ENCODE data around the gene MTLN.

The MTLN gene

GRCh38 chr2:110205660-110206455 is 6.5 kb downstream of the MTLN start:
- TF ChIP-seq CEBPB (IDR thresholded peaks at IDR 0.05), result no peak
- TF ChIP-seq EGR1 (IDR thresholded peaks at IDR 0.05), result no peak
- TF ChIP-seq TCF12 (IDR thresholded peaks at IDR 0.05; ENCODE audit: low read depth), result no peak
- no peak for TF ChIP-seq RAD21 (IDR thresholded peaks at IDR 0.05; ENCODE audit: low read depth)
- TF ChIP-seq MAX (IDR thresholded peaks at IDR 0.05), result no peak
- no peak for TF ChIP-seq EP300 (IDR thresholded peaks at IDR 0.05; ENCODE audit: borderline replicate concordance)
- no peak for TF ChIP-seq TEAD4 (IDR thresholded peaks at IDR 0.05)
- no peak for TF ChIP-seq FOXM1 (IDR thresholded peaks at IDR 0.05; ENCODE audit: borderline replicate concordance, low read depth)
- no peak for TF ChIP-seq REST (IDR thresholded peaks at IDR 0.05; ENCODE audit: low read depth)
- TF ChIP-seq NFIC (IDR thresholded peaks at IDR 0.05), result no peak
- TF ChIP-seq YY1 (IDR thresholded peaks at IDR 0.05; ENCODE audit: low read depth), result no peak
- TF ChIP-seq CREB1 (IDR thresholded peaks at IDR 0.05; ENCODE audit: low read depth), result no peak
- TF ChIP-seq USF1 (IDR thresholded peaks at IDR 0.05), result no peak
- TF ChIP-seq ZBTB7A (IDR thresholded peaks at IDR 0.05; ENCODE audit: low read depth), result no peak

- TF ChIP-seq CREB1 (IDR thresholded peaks at IDR 0.05; ENCODE audit: low read depth) (peak; percentile 96), TAF1 (IDR thresholded peaks at IDR 0.05; ENCODE audit: low read depth) (peak; percentile 46; the same call in 1 of the 2 replicates), EP300 (IDR thresholded peaks at IDR 0.05; ENCODE audit: borderline replicate concordance) (no peak), RAD21 (IDR thresholded peaks at IDR 0.05; ENCODE audit: low read depth) (no peak), FOXM1 (IDR thresholded peaks at IDR 0.05; ENCODE audit: borderline replicate concordance, low read depth) (no peak), USF1 (IDR thresholded peaks at IDR 0.05) (no peak), CEBPB (IDR thresholded peaks at IDR 0.05) (no peak)
Measured at GRCh38 chr2:110204408-110205385, 7.7 kb downstream of the MTLN start, which contains the start of gene NPHP1. NPHP1 (minus strand) TSS chr2:110205013; CDS start chr2:110204968, 45 bp downstream.

- TF ChIP-seq TAF1 (IDR thresholded peaks at IDR 0.05; ENCODE audit: low read depth) (no peak), MAX (IDR thresholded peaks at IDR 0.05) (no peak), YY1 (IDR thresholded peaks at IDR 0.05; ENCODE audit: low read depth) (no peak), RAD21 (IDR thresholded peaks at IDR 0.05; ENCODE audit: low read depth) (no peak), EP300 (IDR thresholded peaks at IDR 0.05; ENCODE audit: borderline replicate concordance) (no peak), CEBPB (IDR thresholded peaks at IDR 0.05) (no peak), EGR1 (IDR thresholded peaks at IDR 0.05) (no peak), CREB1 (IDR thresholded peaks at IDR 0.05; ENCODE audit: low read depth) (no peak), ZBTB7A (IDR thresholded peaks at IDR 0.05; ENCODE audit: low read depth) (no peak), TEAD4 (IDR thresholded peaks at IDR 0.05) (no peak)
Measured at GRCh38 chr2:110198016-110198415, 14.3 kb downstream of the MTLN start.

- no peak for TF ChIP-seq TCF12 (IDR thresholded peaks at IDR 0.05; ENCODE audit: low read depth)
- no peak for TF ChIP-seq ZBTB7A (IDR thresholded peaks at IDR 0.05; ENCODE audit: low read depth)
- no peak for TF ChIP-seq TEAD4 (IDR thresholded peaks at IDR 0.05)
- TF ChIP-seq NFIC (IDR thresholded peaks at IDR 0.05), result no peak
- no peak for TF ChIP-seq EP300 (IDR thresholded peaks at IDR 0.05; ENCODE audit: borderline replicate concordance)
- TF ChIP-seq EGR1 (IDR thresholded peaks at IDR 0.05), result no peak
- no peak for TF ChIP-seq MAX (IDR thresholded peaks at IDR 0.05)
- TF ChIP-seq USF1 (IDR thresholded peaks at IDR 0.05), result no peak
- TF ChIP-seq REST (IDR thresholded peaks at IDR 0.05; ENCODE audit: low read depth), result no peak
- TF ChIP-seq RAD21 (IDR thresholded peaks at IDR 0.05; ENCODE audit: low read depth), result no peak
- TF ChIP-seq CREB1 (IDR thresholded peaks at IDR 0.05; ENCODE audit: low read depth), result no peak
- TF ChIP-seq CEBPB (IDR thresholded peaks at IDR 0.05), result no peak
- no peak for TF ChIP-seq FOXM1 (IDR thresholded peaks at IDR 0.05; ENCODE audit: borderline replicate concordance, low read depth)
- TF ChIP-seq TAF1 (IDR thresholded peaks at IDR 0.05; ENCODE audit: low read depth), result no peak
- TF ChIP-seq YY1 (IDR thresholded peaks at IDR 0.05; ENCODE audit: low read depth), result no peak
Measured at GRCh38 chr2:110197452-110197851, 14.9 kb downstream of the MTLN start.

Data from Ishikawa (cell line).